Fibroblast of skin of left quadriceps (primary cell): Measurements from ENCODE around the gene C2CD3.

Source experiments
- DNase-seq, 2 experiments: peaks; one replicate each; pipeline ENCODE4 v3.0.0-alpha.2; 2013; ENCODE audit warnings: low read depth in 2 of 2

C2CD3 gene

DNA sequence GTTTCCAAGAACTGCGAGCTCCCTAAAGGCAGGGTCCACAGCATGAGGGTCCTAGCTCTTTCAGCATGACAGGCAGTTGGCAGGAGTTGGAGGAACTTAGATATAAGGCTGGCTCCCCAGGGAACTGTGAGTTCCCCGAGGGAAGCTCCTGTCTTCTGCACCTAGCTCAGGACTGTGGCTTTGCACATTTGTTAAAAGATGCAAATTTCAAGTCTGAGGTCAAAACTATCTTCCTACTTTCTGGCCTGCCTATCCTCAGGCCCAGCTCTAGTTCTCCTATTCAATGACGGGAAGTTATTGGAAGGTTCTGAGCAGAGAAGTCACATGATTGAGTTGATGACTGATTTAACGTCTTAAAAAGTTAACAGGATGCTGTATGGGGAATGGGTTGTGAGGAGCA lies 150.3 kb downstream of the C2CD3 start:
- no peak for DNase-seq

DNA sequence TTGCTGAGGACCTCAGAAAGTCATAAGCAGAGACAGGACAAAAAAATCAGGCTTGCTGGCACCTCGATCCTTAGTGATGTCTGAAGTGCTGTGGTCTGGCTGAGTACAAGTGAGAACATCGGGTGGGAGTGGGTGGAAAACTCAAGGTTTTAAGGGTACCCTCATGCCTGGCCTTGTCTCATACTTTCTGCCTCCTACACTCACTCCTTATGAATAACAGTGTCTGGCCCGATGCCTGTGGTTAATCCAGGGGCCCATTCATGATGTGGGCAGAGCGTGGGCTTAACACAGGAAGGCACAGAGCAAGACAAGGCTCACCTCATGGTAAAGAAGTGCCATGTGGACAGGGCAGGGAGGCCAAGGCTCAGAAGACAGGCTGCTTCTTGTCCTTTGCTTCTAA lies 150.9 kb downstream of the C2CD3 start:
- DNase-seq, result no peak

DNA sequence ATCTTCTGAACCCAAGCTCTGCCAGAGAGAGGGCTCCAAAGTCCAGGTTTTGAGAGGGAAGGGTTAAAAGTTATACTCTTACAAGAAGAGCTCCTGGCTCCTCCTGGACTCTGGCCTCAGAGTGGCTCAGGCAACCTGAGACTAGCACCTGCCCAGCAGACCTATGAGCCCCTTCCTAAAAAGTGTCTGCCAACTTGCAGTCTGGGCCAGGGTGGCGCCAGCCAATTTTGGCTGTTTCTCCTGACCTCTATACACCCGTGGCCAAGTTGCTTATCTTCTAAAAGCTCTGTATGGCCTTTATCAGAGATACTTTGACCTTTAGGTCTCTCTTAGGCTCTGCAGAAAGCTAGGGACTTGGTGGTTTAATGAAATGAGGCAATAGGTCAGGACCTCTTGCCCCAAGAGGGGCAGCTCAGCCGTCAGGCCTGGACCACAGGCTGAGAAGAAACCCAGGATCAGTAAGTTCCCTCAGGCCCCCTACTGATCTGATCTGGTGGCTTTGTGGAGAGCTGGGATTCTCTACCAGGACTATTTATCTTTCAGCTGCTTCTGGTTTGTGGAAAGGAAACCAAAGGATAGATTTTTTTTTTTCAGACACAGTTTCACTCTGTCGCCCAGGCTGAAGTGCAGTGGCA lies 151.6 kb downstream of the C2CD3 start:
- no peak for DNase-seq

DNA sequence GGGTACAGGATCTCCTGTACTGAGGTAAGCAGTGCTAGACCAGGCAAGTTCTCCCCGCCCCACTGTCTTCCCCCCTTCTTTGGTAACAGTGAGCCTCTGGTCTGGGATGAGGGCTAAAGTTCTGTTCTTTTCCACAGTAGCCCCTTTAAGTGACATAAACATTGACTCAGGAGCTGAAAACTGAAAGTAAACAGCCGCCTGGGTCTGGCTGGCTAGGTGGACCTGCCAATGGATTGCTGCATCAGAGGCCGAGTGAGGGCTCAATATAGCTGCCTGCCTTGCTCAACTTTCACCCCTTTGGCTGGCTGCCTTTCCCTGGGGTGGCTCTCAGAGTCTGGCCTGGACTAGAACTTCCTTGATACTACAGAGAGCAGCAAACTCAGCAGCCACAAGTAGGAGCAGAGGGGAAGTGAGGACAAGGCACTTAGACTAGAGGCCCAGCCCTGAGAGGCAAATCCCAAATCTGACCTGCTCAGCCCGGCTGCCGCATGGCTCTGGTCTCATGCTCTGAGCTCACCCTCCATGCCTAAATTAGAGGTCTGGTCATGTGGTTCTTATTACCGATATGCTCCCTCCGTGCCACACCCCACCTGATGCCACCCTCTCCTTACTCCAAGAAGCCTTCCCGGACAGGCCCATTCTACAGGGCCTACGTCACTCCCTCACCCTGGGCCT lies 152.3 kb downstream of the C2CD3 start:
- DNase-seq, result peak; percentile 4 to 11

DNA sequence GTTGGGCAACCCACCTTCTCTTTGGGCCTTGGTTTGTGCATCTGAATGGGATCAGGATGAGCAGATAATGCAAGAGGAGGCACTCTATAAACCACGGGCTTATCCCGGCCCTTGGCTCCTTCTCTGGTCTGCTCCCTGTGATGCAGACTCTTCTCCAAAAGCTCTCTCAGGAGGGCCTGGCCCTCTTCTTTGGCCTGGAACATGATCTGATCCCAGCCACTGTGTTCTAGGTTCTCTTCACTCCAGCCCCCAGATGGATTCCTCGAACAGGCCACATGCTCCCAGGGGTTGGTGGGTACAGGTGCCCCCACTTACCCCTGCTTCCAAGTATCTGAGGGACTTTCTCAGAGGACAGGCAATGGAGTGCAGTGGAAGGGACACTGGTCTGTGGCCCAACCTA lies 153.2 kb downstream of the C2CD3 start:
- no peak for DNase-seq

DNA sequence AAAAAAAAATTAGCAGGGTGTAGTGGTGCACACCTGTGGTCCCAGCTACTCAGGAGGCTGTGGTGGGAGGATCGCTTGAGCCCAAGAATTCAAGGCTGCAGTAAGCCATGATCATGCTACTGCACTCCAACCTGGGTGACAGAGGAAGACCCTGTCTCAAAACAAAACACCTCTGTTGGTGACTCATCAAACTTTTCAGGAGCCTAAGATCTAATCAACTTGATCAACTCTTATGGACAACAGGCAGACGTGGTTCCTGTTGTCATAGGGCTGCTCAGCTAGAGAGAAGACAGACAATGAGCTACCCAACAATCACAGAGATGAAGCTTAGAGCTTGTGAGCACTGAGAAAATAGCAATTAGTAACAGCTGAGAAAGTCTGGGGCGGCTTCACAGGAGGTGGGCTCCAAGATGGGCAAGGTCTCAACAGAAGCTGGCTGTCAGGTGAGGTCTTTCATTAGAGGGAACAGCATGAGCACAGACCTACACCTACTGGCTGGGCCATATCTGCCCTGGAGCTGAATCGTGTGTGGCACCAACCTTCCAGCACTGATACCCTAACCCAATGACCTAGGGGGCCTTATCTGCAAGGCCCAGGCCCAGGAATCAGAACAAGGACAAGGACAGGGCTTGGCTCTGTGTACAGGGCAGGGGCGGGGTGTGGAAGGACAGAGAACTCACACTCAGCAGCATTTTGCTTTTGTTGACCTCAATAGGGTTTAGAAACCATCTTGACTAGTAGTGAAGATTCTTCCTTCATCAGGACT lies 154.7 kb downstream of the C2CD3 start:
- no peak for DNase-seq

DNA sequence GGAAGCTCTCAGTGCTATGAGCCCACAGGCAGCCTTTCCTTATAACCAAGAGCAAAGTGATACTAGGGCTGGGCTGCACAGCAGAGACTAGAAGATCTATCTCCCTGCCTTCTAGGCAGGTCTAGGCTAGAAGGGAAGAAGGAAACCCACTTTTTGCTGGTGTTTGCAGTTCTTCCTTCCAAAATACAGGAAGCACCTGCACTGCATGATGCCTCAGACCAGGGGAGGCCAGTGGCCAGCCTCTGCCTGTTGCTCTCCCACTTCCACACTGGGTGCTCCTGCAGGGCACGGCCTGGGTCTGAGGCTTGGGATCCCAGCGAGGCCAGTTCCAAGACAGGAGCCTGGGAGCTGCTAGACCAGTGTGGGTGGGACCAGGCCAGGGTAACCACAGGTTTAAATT lies 155.9 kb downstream of the C2CD3 start:
- DNase-seq, result no peak

DNA sequence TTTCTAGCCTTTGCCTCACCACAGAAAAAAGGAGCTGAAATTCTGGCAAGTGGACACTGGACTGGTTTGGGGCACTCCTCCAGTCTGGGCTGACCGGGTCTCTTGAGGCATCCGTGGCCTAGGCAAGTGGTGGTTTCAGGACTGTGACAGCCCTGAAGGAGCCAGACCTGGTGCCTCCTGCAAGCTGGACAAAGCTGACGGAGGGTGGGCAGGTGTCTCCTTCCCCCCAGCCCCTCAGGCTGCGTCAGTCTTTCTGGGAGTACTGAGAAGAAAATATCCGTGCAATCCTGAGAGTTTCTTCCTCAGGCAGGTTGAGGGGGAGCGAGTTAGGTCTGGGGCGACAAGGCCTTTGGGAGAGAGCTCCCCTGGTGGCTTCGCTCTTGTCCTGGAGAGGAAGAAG lies 157.7 kb downstream of the C2CD3 start:
- no peak for DNase-seq

DNA sequence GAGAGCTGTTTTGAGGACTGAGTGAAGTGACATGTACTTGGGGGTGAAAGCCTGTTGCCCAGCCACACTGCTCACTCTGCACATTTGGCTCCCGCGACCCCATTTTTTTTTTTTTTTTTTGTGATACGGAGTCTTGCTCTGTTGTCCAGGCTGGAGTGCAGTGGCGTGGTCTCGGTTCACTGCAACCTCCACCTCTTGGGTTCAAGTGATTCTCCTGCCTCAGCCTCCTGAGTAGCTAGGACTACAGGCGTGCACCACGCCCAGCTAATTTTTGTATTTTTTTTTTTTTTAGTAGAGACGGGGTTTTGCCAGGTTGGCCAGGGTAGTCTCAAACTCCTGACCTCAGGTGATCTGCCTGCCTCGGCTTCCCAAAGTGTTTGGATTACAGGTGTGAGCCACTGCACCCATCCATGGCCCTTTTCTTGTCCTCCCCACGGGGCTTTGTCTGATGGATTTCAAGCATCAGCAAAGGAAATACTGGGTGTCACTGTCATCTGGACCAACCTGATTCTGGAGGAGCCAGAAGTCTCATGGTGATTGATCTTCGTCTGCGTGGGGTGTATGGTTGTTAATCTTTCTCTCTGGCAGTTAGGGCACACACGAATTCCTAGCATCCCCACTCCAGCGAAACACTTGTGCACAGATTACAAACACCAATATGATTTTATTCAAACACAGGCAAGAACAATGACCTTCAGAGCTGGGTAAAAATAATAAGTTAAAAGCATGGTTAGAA lies 158.6 kb downstream of the C2CD3 start:
- DNase-seq, result no peak

DNA sequence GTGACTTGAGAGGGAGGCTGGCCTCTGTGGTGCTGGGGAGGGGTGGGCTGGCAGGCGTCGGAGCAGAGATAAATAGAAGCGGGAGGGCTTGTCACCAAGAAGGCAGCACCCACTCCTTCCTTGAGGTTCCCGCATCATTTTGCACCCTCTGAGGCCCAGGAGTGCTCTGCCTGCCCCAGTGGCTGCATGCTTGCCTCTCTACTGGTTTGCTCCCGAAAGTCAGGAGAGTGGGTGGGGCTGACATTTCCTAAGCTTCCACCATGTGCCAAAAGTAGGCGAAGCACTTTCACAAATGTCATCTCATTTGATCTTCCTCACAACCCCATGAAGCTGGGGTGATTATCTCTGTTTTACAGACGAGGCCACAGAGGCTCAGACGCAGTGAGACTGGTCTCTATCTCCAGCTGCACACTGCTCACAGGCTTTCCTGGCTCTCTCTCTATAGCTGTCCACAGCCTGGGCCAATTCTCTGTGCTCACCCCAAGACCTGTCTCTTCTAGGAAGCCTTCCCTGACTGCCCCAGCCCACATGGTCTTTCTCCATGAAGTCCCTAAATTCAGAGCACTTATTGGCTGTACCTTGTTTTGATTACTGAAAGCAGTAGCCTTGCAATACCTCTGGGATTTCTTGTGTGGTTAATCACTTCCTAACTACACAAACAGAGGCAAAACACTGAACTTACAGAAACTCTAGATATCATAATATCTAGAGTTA lies 159.3 kb downstream of the C2CD3 start:
- DNase-seq, result peak; percentile 12

DNA sequence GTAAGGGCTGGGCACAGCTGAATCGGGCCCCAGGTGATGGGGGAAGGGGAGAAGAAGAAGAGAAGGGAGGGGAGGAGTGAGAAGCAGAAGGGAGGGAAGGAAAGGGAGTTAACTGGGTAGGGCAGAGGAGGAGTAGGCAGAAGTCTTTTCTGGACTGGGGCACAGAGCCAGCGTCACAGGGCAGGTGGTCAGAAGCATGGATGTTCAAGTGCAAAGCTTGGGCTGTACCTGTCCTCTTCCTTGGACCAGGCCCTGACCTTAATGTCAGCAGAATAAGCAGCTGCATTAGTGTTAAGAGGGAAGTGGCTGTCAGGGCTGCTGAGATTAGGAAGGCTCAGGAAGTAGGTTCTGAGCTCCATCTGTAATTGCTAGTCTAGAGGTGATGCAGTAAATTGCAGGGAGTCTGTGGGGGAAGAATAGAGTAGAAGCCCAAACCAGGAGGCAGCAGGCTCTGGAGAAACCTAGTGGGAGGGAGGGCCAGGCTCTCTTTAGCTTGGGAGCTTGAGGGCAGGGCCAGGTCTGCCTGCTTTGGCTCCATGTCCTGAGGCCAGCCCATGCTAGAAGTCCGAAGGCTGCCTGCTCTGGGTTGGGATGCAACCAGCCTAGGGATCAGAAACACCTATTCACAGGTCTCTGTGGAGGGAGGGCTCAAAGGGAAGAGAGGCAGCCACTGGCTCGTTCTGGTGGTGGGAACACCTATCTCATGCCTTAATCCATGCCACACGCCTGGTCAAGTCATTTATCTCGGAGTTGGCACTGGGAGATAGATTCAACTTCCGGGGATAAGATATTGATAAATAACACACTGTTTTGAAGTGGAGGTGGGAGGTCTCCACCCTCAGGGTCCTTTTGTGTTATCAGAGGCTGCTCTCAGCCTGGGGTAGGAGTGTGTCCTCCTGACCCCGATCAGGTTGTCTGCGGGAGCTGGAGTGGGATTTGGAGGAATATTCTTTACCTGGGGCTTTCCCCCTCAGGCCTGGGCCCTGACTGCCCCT lies 160.2 kb downstream of the C2CD3 start:
- no peak for DNase-seq

DNA sequence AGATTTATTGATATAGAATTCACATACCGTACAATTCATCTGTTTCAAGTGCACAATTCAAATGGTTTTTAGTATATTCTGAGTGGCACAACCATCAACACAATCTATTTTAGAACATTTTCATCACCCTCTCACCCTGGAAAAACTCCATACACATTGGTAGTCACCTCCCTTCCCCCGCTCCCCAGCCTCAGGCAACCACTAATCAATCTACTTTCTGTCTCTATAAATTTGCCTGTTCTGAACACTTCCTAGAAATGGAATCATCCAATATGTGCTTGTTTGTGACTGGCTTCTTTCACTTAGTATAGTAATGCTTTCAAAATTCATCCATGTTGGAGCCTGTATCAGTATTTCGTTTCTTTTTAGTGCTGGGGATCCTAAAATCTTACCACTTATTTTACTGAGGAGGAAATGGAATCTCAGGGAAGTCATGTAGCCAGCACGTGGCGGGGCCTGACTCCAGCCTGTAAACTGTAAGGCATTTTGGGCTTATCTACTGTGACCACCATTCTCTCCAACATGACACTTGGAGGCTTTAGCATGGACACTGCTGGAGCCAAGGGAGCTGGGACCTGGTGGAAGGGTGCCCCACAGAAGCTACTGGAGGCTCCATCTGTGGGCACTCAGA lies 161.0 kb downstream of the C2CD3 start:
- no peak for DNase-seq

DNA sequence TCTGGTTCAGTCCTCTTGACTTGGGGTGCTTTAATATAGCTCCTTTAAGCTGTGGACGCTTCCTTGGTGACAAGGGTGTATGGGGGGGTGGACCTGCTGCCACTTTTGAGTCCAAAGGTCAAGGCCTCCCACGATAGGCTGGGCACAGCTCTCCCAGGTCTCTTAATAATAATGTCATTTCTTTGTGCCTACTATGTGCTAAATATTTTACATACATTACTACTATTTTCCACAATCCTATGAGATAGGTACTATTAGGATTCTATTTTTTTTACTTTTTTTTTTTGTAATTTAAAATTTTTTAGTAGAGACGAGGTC lies 161.6 kb downstream of the C2CD3 start:
- DNase-seq, result no peak

DNA sequence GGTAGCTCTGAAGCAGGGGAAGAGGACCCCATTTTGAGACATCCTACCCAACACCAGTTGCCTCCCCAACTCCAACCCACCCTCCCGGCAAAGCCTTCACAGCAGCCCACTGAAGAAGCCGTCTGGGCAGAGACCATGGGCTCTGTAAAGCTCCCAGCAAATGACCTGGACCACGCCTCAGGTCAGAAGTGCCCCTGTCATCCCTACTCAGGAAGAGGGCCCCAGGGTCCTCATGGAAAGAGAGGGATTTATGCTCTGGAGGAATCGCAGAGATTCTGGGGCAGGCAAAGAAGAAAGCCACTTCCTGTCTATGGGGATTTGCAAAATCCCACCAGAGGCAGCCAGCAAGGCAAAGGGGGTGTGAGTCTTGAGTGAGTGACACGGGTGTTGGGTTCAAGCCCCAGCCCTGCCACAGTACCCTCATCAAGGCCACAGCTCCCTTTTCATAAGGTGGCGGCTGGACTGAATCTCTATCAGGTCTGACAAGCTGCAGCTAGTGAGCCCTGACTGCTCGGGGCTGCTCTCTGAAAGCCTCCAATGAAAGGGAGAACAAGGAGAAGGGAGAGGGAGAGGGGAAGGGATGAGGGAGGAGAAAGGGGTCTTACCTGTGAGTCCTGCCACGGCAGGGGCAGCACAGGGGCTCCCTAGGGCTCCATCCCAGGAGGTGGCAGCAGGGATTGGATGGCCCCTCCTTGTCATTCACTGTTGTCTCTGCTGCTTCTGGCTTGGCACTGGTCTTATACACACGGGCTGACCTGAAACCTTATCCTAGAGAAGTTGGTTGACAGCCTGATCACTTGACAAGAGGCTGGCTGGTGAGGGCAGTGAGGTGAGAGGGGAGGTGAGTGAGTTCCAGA lies 162.2 kb downstream of the C2CD3 start, which contains the start of gene UCP3:
UCP3 (minus strand) TSS at position 713 of the 857 bp plus-strand sequence. CDS start 2,043 bp downstream, outside the sequence.
- DNase-seq, result no peak

DNA sequence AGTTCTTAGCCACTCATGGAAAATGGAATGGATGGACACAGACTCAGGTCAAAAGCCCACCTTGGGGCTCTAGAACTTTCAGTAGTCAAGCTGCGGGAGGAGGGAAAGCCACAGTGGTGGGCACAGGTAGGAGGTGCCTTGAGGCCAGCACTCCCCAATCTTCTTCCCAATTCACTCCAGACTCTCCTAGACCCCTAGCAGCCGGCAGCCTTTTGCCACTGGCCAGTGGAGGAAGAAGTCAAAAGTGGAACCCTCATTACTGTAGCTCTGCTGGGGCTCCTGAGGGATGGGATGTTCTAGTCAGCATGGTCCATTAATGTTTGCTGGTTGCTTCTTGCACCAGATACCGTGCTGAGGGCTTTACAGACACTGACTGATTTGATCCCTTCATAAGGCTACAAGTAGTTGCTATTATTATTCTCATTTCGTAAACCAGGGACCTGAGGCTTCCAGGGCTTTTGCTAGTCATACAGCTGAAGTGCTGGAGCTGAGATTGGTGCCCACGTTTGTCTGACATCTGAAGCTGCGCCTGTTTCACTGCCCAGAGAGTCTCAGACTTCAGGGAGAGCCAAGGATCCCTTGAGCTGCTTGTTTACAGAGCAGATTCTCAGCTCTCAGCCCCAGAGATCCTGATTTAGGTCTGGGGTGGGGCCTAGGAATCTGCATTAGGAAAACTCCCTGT lies 163.0 kb downstream of the C2CD3 start:
- DNase-seq, result no peak

DNA sequence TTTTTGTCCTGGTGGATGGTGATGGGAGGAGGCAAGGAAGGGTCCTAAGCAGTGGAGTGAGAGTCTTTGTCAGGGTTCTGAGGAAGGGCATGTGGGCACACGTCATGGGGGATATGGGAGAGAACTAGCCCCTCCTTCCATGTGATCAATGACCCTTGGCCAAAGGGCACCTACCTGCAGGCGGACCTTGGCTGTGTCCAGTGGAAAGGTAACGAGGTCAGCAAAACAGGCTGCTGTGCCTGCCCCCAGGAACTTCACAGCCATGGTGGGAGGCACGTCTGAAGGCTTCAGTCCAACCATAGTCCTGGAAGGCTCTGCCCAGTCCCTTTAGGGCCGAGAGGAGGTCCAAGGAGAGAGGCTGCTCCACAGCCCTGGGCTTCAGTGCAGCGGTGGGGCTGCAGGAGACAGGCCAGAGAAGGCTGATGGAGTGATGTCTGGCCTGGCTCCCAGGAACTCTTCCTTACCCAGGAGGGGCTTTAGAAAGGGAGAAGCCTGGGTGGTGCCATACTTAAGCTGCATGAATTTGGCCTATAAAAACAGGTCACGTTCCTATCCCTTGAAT lies 164.0 kb downstream of the C2CD3 start:
- no peak for DNase-seq

DNA sequence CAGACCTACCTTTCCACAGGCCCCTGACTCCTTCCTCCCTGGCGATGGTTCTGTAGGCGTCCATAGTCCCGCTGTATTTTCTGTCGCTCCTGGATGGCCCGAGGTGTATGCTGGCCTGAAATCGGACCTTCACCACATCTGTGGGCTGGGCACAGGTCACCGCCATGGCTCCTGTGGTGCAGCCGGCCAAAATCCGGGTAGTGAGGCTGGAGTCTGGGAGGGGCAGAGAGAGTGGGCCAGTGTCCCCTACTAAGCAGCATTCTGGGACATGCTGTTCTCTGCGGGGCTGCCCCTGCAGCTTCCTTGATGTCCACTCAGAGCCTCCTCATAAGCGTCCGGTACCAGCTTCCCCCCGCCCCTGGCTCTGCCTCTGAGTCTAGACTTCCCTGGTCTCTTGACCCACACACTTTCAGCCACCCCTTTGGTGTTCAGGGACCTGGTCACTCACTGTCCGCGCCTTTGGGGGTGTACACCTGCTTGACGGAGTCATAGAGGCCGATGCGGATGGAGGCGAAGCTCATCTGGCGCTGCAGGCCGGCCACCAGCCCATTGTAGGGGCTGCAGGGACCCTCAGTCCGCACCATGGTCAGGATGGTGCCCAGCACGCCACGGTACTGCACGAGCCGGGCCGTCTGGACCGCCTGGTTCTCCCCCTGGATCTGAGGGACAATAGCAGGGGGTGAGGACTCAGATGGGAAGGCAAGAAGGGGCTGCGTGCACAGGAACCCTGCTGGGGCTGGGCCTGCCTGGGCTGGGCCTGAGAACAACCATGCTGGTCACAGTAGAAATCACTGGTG lies 164.9 kb downstream of the C2CD3 start:
- DNase-seq, result no peak
